Stomach smooth muscle (tissue), 2 donors: ENCODE measurements around the gene MARCKSL1.

Experiments used
- H3K27ac ChIP-seq: one replicate; pipeline ENCODE4 v1.7.0; 2013; ENCODE audit warnings: mild to moderate bottlenecking, low read length, inconsistent platforms
- H3K27me3 ChIP-seq, 2 donors: one replicate each; pipeline ENCODE4 v1.7.0; 2013; ENCODE audit warnings: low read length in 2 of 2; ENCODE audit not compliant: insufficient read depth in 2 of 2, control insufficient read depth in 1 of 2
- H3K36me3 ChIP-seq, 2 donors: one replicate each; pipeline ENCODE4 v1.7.0; 2013; ENCODE audit warnings: low read length in 2 of 2; ENCODE audit not compliant: control insufficient read depth in 2 of 2, insufficient read depth in 2 of 2
- H3K4me1 ChIP-seq: one replicate; pipeline ENCODE4 v1.7.0; 2013; ENCODE audit warnings: low read length; ENCODE audit not compliant: control insufficient read depth, insufficient read depth
- H3K4me3 ChIP-seq, 2 donors: one replicate each; pipeline ENCODE4 v1.7.0; 2013; ENCODE audit warnings: low read length in 2 of 2
- H3K9ac ChIP-seq, 2 donors: one replicate each; pipeline ENCODE4 v1.7.0; 2013; ENCODE audit warnings: low read length in 2 of 2, mild to moderate bottlenecking in 1 of 2
- H3K9me3 ChIP-seq, 2 donors: one replicate each; pipeline ENCODE4 v1.7.0; 2013; ENCODE audit warnings: low read length in 2 of 2; ENCODE audit not compliant: control insufficient read depth in 2 of 2
- donor health status: healthy.
- donor health status: Pancreatic carcinoma.

MARCKSL1 gene

DNA sequence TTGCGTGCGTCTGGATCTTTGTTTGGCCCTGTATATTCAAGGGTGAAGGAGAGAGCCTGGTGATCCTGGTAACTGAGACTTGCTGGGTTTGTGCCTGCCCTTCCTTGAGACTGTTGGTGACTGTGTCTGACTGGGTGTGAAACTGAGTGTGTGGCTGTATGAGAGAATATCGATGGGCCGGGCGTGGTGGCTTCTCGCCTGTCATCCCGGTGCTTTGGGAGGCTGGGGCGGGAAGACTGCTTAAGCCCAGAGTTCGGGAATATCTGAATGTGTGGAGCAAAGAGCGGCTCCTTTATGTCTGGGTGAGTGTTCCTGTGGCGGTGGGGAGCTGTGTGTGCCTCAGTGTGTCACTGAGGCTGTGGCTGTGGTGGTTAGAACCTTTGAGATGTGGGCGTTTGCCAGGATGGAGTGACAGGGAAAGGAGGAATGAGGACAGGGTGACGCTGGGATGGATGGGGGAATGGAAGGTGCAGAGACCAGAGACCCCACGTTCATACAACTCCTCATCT lies 2.7 kb upstream of the MARCKSL1 start:
- Histone ChIP-seq H3K4me3 (no peak overlapping the region), H3K36me3 (no peaks in the 10 kb centered on the region), H3K27me3 (no peaks in the 10 kb centered on the region), H3K4me1 (peaks cover 18% of the 10 kb centered on the region), H3K9me3 (no peaks in the 10 kb centered on the region), H3K9ac (no peak overlapping the region), H3K27ac (no peak overlapping the region)

DNA sequence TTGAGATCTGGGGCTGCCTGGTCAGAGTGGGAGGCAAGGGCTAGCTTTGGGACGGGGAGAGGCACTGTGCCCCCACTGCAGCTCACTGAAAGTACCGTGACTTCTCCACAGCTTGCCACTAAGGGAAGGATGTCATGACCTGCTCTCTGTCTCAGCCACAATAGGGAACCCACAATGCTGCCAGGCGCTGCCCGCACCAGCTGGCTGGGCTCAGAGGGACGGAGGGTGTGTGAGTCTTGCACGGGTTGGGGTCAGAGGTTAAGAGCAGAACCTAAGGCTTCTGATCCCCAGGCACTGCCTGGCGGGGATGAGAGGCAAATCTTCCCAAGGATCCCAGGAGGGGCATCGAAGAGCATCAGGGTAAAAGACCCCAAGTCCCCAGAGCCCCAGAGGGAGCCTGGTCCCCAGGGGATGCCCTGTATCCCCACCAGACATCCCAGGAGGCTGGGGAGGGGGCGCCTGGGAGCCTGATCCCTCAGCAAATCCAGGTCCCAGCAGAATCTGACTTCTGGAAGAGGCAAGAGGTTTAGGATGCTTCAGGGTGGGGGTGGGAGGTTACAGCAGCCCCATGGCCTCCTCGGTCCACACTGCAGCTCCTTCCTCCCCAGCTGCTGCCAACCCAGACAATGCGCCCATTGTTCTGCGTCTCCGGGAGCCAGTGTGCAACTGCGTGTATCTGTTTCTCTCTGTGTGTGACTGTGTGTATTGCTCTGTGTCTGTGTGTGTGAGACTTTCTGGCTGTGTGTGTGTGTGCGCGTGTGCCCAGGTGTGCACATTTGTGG lies 2.0 kb upstream of the MARCKSL1 start:
- no peaks in the 10 kb centered on the region for H3K9me3 ChIP-seq
- no peak overlapping the region for H3K4me3 ChIP-seq
- no peaks in the 10 kb centered on the region for H3K27me3 ChIP-seq
- peaks cover 18% of the 10 kb centered on the region for H3K4me1 ChIP-seq
- peaks cover 0 to 2% of the 10 kb centered on the region in 2 donors for H3K36me3 ChIP-seq
- H3K27ac ChIP-seq: no peak overlapping the region
- no peak overlapping the region for H3K9ac ChIP-seq

DNA sequence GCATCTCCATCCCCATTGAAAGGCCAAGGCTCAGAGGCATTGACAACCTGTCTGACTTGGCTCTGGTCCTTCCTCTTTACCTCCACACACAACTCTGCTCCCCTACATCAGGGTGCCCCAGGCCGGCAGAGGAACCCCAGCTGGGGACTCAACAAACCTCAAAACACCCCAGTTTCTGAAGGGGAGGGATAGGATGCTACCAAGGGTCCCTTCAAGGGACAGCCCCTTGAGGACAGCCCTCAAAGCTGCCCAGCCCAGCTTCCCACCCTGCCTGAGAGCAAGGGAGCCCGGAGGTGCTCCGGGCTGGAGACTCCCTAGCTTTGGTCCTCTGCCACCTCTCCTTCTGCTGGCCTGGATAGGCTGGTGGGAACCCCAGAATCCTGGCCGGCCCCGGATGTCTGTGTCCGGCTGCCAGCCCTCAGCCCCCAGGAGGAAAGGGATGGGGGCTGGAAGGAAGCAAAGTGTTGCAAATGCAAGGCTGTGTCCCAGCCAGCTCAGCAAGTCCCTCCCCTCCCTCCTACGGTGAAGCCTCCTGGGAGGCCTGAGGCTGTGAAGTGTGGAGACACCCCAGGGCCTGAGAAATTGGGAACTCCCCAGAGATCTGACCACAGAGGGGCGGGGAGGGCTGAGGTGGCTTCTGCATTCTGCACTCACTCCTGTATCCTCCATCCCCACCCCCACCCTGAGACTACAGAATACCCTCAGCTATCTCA lies 1.1 kb upstream of the MARCKSL1 start:
- no peak overlapping the region for H3K4me3 ChIP-seq

DNA sequence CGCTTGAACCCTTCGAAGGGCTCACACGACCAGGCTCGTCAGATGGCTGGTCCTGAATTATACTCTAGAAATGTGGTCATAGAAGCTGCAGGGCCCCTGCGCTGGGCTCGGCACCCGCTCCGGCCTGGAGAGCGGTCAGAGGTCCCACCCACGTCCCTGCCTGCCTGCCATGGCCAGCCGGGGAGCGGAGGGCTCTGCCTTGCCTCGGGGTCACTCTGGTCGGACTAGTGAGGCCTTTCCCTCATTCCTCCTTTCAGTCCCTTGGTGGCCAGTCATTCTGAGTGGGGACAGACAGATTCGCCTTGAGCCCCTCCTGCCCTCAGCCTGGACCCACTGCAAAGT lies 529 bp upstream of the MARCKSL1 start:
- Histone ChIP-seq H3K27me3 (no peaks in the 10 kb centered on the region), H3K36me3 (peaks cover 4 to 13% of the 10 kb centered on the region in 2 donors), H3K27ac (no peak overlapping the region), H3K4me3 (peak overlapping the region in 1 of 2 donors; percentile 70), H3K9ac (no peak overlapping the region), H3K4me1 (peaks cover 21% of the 10 kb centered on the region), H3K9me3 (no peaks in the 10 kb centered on the region)

More for the DNA sequence above, 1.1 kb upstream of the MARCKSL1 start:
- Histone ChIP-seq H3K9me3 (no peaks in the 10 kb centered on the region), H3K27me3 (no peaks in the 10 kb centered on the region), H3K27ac (no peak overlapping the region), H3K36me3 (peaks cover 0 to 8% of the 10 kb centered on the region in 2 donors), H3K9ac (no peak overlapping the region), H3K4me1 (peaks cover 21% of the 10 kb centered on the region)

DNA sequence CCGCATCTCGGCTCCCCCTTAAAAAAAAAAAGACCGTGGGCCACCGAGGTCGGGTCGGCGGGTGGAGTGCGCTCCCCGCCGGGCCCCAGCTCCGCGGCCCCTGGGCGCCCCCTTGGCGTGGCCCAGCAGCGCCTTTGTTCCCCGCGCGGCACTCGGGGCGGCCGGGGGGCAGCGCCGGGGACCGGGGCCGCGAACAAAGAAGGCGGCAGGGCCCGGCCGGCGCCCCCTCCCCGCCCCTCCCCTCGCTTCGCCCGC lies 571 bp downstream of the MARCKSL1 start:
- H3K27ac ChIP-seq: no peak overlapping the region
- peaks cover 13 to 23% of the 10 kb centered on the region in 2 donors for H3K36me3 ChIP-seq
- no peaks in the 10 kb centered on the region for H3K9me3 ChIP-seq
- no peak overlapping the region for H3K9ac ChIP-seq
- no peaks in the 10 kb centered on the region for H3K27me3 ChIP-seq
- peak overlapping the region; percentile 43 to 70 for H3K4me3 ChIP-seq
- H3K4me1 ChIP-seq: peaks cover 21% of the 10 kb centered on the region

DNA sequence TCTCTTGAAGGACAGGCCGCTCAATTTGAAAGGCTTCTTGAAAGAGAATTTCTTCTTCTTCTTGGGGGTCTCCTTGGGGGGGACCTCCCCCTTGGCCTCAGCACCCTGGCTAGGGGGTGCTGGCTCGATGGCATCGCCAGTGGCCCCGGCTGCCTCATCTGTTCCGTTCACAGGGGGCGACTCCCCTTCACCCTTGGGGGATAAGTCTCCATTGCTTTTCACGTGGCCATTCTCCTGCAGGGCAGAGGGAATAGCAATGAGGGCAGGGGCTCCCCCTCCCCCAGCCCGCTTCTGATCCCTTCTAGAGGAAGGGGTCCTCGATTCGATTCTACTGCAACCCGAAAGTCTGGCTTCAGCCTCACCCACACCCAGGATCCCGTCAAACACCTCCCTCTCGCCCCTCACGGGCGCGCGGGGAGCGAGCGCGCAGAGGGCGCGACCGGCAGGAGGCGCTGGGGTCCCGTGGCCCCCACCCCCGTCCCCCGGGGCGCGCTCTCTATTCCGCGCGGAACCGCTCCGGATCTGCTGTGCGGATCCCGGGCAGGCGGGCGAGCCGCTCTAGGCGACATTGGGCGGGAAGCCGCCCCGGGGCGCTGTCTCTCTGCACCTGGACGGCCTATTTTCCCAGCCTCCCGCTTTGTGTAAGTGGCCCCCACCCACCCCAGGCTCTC lies 1.0 kb downstream of the MARCKSL1 start:
- H3K27me3 ChIP-seq: no peaks in the 10 kb centered on the region
- peak overlapping the region; percentile 43 to 70 for H3K4me3 ChIP-seq
- H3K27ac ChIP-seq: no peak overlapping the region
- H3K9ac ChIP-seq: peak overlapping the region in 1 of 2 donors; percentile 28
- H3K4me1 ChIP-seq: peaks cover 21% of the 10 kb centered on the region
- H3K36me3 ChIP-seq: peaks cover 13 to 28% of the 10 kb centered on the region in 2 donors
- no peaks in the 10 kb centered on the region for H3K9me3 ChIP-seq

DNA sequence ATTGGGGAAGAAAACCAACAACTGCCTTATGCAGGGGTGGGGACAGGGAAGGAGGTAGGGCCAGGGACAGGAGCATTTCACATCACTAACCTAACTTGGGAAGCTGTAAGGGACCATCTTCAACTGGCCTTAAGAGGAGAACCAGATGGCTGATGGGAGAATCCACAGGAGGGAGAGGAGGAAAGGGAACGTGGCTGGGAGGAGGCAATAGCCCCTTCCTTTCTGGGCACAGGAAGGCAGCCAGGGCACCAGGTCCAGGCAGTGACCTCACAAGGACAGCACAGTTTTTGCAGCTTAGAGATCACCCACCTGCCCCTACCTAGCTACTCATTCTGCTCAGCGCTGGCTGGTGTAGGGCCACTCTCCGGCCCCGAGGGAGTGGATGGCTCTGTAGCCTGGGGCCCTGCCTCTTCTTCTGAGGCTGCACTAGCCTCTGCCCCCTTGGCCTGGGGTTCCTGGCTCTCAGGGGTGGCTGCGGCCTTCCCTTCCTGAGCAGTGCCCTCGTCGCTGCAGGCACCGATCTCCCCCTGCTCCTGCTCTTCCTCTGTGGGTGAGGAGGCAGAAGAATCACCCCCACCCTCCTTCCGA lies 1.7 kb downstream of the MARCKSL1 start:
- no peaks in the 10 kb centered on the region for H3K9me3 ChIP-seq
- H3K36me3 ChIP-seq: peaks cover 15 to 34% of the 10 kb centered on the region in 2 donors
- H3K9ac ChIP-seq: peak overlapping the region in 1 of 2 donors; percentile 28
- no peak overlapping the region for H3K27ac ChIP-seq
- peak overlapping the region in 1 of 2 donors; percentile 70 for H3K4me3 ChIP-seq
- H3K27me3 ChIP-seq: no peaks in the 10 kb centered on the region
- H3K4me1 ChIP-seq: peaks cover 21% of the 10 kb centered on the region

DNA sequence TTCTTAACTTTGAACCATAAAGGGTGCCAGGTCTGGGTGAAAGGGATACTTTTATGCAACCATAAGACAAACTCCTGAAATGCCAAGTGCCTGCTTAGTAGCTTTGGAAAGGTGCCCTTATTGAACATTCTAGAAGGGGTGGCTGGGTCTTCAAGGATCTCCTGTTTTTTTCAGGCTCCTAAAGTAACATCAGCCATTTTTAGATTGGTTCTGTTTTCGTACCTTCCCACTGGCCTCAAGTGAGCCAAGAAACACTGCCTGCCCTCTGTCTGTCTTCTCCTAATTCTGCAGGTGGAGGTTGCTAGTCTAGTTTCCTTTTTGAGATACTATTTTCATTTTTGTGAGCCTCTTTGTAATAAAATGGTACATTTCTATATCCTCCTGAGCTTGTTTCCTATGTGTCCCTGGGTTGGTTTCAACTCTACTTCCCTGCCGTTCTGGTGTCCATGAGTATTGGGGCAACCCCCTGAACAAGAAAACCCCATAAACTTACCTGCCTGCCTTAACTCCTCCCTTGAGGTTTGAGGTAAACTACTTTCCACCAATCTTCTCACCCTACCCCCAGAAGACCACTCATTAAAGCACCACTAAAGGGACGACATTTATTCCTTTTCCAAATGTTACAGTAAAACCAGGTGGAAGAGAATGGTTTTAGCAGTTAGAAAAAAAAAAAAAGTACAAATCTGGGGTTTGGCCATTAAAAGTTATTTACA lies 2.6 kb downstream of the MARCKSL1 start:
- H3K36me3 ChIP-seq: peaks cover 20 to 44% of the 10 kb centered on the region in 2 donors

DNA sequence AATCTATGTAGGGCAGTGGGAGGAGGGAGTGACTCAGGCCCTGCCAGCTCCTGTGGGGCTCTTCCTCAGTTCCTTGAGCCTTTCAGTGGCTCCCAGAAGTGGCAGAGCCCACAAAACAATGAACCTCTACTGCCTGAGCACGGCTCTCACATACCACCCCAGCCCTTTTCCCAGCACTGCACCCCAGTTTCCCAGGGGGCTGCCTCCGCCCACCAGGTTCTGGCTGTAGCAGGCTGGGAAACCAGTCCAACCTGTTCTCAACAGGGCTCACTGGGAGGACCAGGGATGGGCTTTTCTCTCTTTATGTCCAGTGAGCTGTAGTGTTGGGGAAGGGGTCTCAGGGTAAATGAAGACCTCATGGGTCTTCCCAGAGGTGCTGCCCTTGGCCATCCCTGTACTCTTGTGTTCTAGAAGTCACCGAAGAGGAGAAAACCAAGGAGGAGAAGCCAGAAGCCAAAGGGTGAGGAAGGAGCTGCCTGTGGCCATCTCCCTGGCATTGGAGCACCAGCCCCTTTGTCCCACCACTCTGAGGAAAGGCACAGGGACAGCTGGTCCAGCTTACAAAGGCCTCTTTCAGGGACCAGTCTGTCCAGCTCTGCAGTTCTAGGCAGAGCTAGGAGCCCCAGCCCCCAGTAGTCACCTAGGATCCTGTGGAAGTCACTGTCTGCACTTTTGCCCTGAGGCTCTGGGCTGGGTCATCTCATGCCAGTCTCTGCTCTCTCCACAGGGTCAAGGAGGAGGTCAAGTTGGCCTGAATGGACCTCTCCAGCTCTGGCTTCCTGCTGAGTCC lies 3.5 kb downstream of the MARCKSL1 start:
- Histone ChIP-seq H3K36me3 (peaks cover 25 to 50% of the 10 kb centered on the region in 2 donors), H3K27me3 (no peaks in the 10 kb centered on the region), H3K27ac (no peak overlapping the region), H3K9me3 (no peaks in the 10 kb centered on the region), H3K4me3 (no peak overlapping the region), H3K9ac (no peak overlapping the region), H3K4me1 (peaks cover 15% of the 10 kb centered on the region)

More for the DNA sequence above, 2.6 kb downstream of the MARCKSL1 start:
- Histone ChIP-seq H3K27me3 (no peaks in the 10 kb centered on the region), H3K9ac (no peak overlapping the region), H3K4me1 (peaks cover 21% of the 10 kb centered on the region), H3K9me3 (no peaks in the 10 kb centered on the region), H3K27ac (no peak overlapping the region), H3K4me3 (no peak overlapping the region)
